ENCODE measurements around the gene LMNA. TPM values are rescaled to one million over a fixed set of nuclear protein-coding genes. Genes with fewer than 3 reads are reported as not detected.

The LMNA gene
- total RNA-seq, 2 experiments from 2014 or later: 6.5 to 14.3 TPM

- no peaks in the 10 kb centered on the region for H4K20me1 ChIP-seq (ENCODE audit: insufficient read depth, low read length)
- TF ChIP-seq EZH2phosphoT487 (IDR thresholded peaks at IDR 0.05; ENCODE audit: borderline replicate concordance, low read depth, low read length) (no peak), CTCF (conservative IDR thresholded peaks at IDR 0.05; ENCODE audit: low read length) (no peak)
- peak overlapping the region; percentile 57 for H2AFZ ChIP-seq (ENCODE audit: low read length)
- H3K27ac ChIP-seq (ENCODE audit: low read depth, low read length, poor library complexity, severe bottlenecking): peak overlapping the region; percentile 95
- peak overlapping the region; percentile 85 for H3K4me2 ChIP-seq (ENCODE audit: low read length)
- no peaks in the 10 kb centered on the region for H3K9me2 ChIP-seq (ENCODE audit: insufficient read depth, low read length)
- BruUV-seq (replicated peaks): no TSS peak
- intact Hi-C loops (cut with micrococcal nuclease; ENCODE audit: unreplicated experiment): loop anchor here (1.0 kb wide), 1 partner anchor 9 kb away; no protein-coding TSS in a partner anchor
- H3K9me3 ChIP-seq (ENCODE audit: low read length): no peaks in the 10 kb centered on the region
- H3K4me3 ChIP-seq (ENCODE audit: low read depth, low read length, poor library complexity, severe bottlenecking): peak overlapping the region; percentile 3
- ChIA-PET CTCF (ENCODE audit: unreplicated experiment) (interaction anchor here (0.6 kb wide), 1 partner anchor 851 kb away, joined by 3 read pairs; no protein-coding TSS in a partner anchor), POLR2A (interaction anchor here (0.6 to 3.5 kb wide), 8 partner anchors 9 to 1405 kb away, joined by 3 to 22 read pairs (median 6); partner anchors contain the start of genes PMF1, SLC25A44 and SMG5)
- peaks cover 26% of the 10 kb centered on the region; the same call in 1 of the 2 replicates for H3K79me2 ChIP-seq (ENCODE audit: insufficient read depth, low read depth, low read length)
- H3K4me1 ChIP-seq (ENCODE audit: insufficient read depth, low read length, poor library complexity, severe bottlenecking): peaks cover 61% of the 10 kb centered on the region
- H3K36me3 ChIP-seq (ENCODE audit: insufficient read depth, low read length): no peaks in the 10 kb centered on the region
- DNase-seq (ENCODE audit: low spot score): peak; percentile 63
These were observed 33.7 kb downstream of the LMNA start for GRCh38 chr1:156148216-156148615.

- Histone ChIP-seq H4K20me1 (ENCODE audit: insufficient read depth, low read length) (no peaks in the 10 kb centered on the region), H3K79me2 (ENCODE audit: insufficient read depth, low read depth, low read length) (peaks cover 39% of the 10 kb centered on the region; the same call in 1 of the 2 replicates), H3K9me3 (ENCODE audit: low read length) (no peaks in the 10 kb centered on the region), H3K27ac (ENCODE audit: low read depth, low read length, poor library complexity, severe bottlenecking) (peak overlapping the region; percentile 95), H2AFZ (ENCODE audit: low read length) (no peak overlapping the region; the same call in 1 of the 2 replicates), H3K4me3 (ENCODE audit: low read depth, low read length, poor library complexity, severe bottlenecking) (peak overlapping the region; percentile 78), H3K9me2 (ENCODE audit: insufficient read depth, low read length) (no peaks in the 10 kb centered on the region), H3K4me1 (ENCODE audit: insufficient read depth, low read length, poor library complexity, severe bottlenecking) (peaks cover 71% of the 10 kb centered on the region), H3K4me2 (ENCODE audit: low read length) (peak overlapping the region; percentile 85), H3K36me3 (ENCODE audit: insufficient read depth, low read length) (peaks cover 2% of the 10 kb centered on the region; the same call in 1 of the 2 replicates)
- POLR2A ChIA-PET: interaction anchor here (0.6 to 2.3 kb wide), 14 partner anchors 9 to 352 kb away, joined by 3 to 11 read pairs (median 4); partner anchors contain the start of genes CCT3, PMF1, SLC25A44 and SMG5
- BruUV-seq (replicated peaks): no TSS peak
- CTCF ChIA-PET (ENCODE audit: unreplicated experiment): interaction anchor here (0.6 to 1.4 kb wide), 3 partner anchors 10 to 1145 kb away, joined by 3 to 9 read pairs (median 5); no protein-coding TSS in a partner anchor
- TF ChIP-seq CTCF (conservative IDR thresholded peaks at IDR 0.05; ENCODE audit: low read length) (no peak), EZH2phosphoT487 (IDR thresholded peaks at IDR 0.05; ENCODE audit: borderline replicate concordance, low read depth, low read length) (no peak)
- intact Hi-C loops (cut with micrococcal nuclease; ENCODE audit: unreplicated experiment): loop anchor here (5.0 kb wide), 2 partner anchors 188 to 343 kb away; partner anchors contain the start of genes CCT3 and TSACC
- peak; percentile 91 for DNase-seq (ENCODE audit: low spot score)
These were observed 35.1 kb downstream of the LMNA start for GRCh38 chr1:156149374-156150332.

Data from OCI-LY7 (cell line).